Neural progenitor cell (in vitro differentiated cells): Measurements from ENCODE around the gene VSTM4. TPM values are rescaled to one million over a fixed set of nuclear protein-coding genes. Genes with fewer than 3 reads are reported as not detected.

Experiments used
- DNase-seq: peaks from one replicate; pipeline ENCODE4 v3.0.0-alpha.2; 2016; ENCODE audit warnings: low spot score
- H2AFZ ChIP-seq: fragments of 200-600 bp; sonication (generic); replicated peaks from 2 replicates; pipeline ENCODE4 v1.6.1; 2016; ENCODE audit warnings: antibody characterized with exemption
- H3F3A ChIP-seq: fragments of 200-600 bp; sonication (generic); 2 replicates; pipeline ENCODE4 v1.6.1; 2016; ENCODE audit warnings: antibody characterized with exemption, low read depth
- H3K27ac ChIP-seq: fragments of 200-600 bp; sonication (generic); 2 replicates; pipeline ENCODE4 v1.5.1; 2016; ENCODE audit warnings: mild to moderate bottlenecking
- H3K27me3 ChIP-seq: fragments of 200-600 bp; sonication (generic); 2 replicates; pipeline ENCODE4 v1.6.1; 2016; ENCODE audit warnings: mild to moderate bottlenecking, moderate library complexity
- H3K36me3 ChIP-seq: fragments of 200-600 bp; sonication (generic); 2 replicates; pipeline ENCODE4 v1.5.1; 2016
- H3K4me1 ChIP-seq: fragments of 200-600 bp; sonication (generic); 2 replicates; pipeline ENCODE4 v1.6.1; 2016; ENCODE audit warnings: mixed run types
- H3K4me2 ChIP-seq: fragments of 200-600 bp; sonication (generic); 2 replicates; pipeline ENCODE4 v1.6.1; 2016
- H3K4me3 ChIP-seq: fragments of 200-600 bp; sonication (generic); 2 replicates; pipeline ENCODE4 v1.5.1; 2016
- H3K79me2 ChIP-seq: fragments of 200-600 bp; sonication (generic); 2 replicates; pipeline ENCODE4 v1.6.1; 2016; ENCODE audit warnings: low read depth
- H3K9ac ChIP-seq: fragments of 200-600 bp; sonication (generic); 2 replicates; pipeline ENCODE4 v1.6.1; 2016
- H3K9me3 ChIP-seq: fragments of 200-600 bp; sonication (generic); 2 replicates; pipeline ENCODE4 v1.5.1; 2016; ENCODE audit warnings: low read depth
- H4K20me1 ChIP-seq: fragments of 200-600 bp; sonication (generic); 2 replicates; pipeline ENCODE4 v1.6.1; 2016; ENCODE audit warnings: low read depth
- H3K27ac Mint-ChIP-seq: 3 replicates; pipeline ENCODE4 v1.8.0; 2021; ENCODE audit warnings: mixed read lengths
- H3K27me3 Mint-ChIP-seq: 2 replicates; pipeline ENCODE4 v1.8.0; 2022; ENCODE audit warnings: low read depth, mild to moderate bottlenecking, inconsistent platforms, moderate library complexity, mixed read lengths; ENCODE audit not compliant: insufficient read depth
- H3K36me3 Mint-ChIP-seq: 3 replicates; pipeline ENCODE4 v1.8.0; 2021; ENCODE audit warnings: mixed read lengths
- H3K4me1 Mint-ChIP-seq: 3 replicates; pipeline ENCODE4 v1.8.0; 2021; ENCODE audit warnings: mixed read lengths
- H3K4me3 Mint-ChIP-seq: 3 replicates; pipeline ENCODE4 v1.8.0; 2021; ENCODE audit warnings: mild to moderate bottlenecking, moderate library complexity, mixed read lengths
- H3K9me3 Mint-ChIP-seq: 3 replicates; pipeline ENCODE4 v1.8.0; 2020; ENCODE audit warnings: mixed read lengths
- EZH2 ChIP-seq: fragments of 200-600 bp; sonication (generic); IDR thresholded peaks from 2 replicates; pipeline ENCODE4 v1.6.1; 2017; ENCODE audit warnings: antibody characterized with exemption, mild to moderate bottlenecking, moderate library complexity
- EZH2phosphoT487 ChIP-seq: fragments of 200-600 bp; sonication (generic); IDR thresholded peaks from 2 replicates; pipeline ENCODE4 v1.6.1; 2017; ENCODE audit warnings: antibody characterized with exemption
- total RNA-seq: library from RNA; depleted of rRNA; stranded (reverse); fragments of >200 nt; gene quantifications from 2 replicates; pipeline ENCODE4 v1.2.3, GENCODE V29; 2015; ENCODE audit warnings: low replicate concordance
- TF ChIP-seq, protein P1 (sequence below): fragments of 200-600 bp; sonication (generic); IDR thresholded peaks from 2 replicates; pipeline ENCODE4 v1.5.1; 2017; ENCODE audit warnings: antibody characterized with exemption, mild to moderate bottlenecking

The VSTM4 gene
- total RNA-seq, 1 donor from 2014 or later, result 0.92 TPM

DNA sequence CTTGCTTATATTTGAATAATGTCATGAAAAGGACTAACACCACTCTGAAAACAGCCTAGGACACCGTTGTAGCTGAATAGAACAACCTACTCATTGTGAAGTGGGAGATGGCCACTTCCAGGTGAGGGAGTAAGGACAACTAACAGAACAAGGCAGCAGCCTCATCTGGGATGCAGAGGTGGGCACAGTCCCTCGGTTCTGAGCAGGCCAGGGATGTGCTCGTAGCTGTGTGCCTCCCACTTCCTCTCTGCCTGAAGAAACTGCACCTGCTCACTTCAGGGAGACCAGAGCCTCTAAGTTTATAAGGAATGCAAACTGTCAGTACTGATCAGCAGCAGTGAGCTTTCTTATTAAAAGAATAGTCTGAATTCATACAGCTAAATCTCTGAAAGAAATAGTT, 2.5 kb downstream of the VSTM4 start:
- Histone ChIP-seq H3K4me2 (no peak overlapping the region), H3K4me1 (peaks cover 11% of the 10 kb centered on the region), H3K4me3 (no peak overlapping the region), H3F3A (peaks cover 19% of the 10 kb centered on the region), H3K9ac (no peak overlapping the region), H2AFZ (no peak overlapping the region), H4K20me1 (no peaks in the 10 kb centered on the region), H3K36me3 (no peaks in the 10 kb centered on the region), H3K79me2 (no peaks in the 10 kb centered on the region), H3K27me3 (peaks cover 25% of the 10 kb centered on the region), H3K9me3 (no peaks in the 10 kb centered on the region), H3K27ac (no peak overlapping the region)
- no peak for TF ChIP-seq EZH2phosphoT487
- TF ChIP-seq, protein P1, sequence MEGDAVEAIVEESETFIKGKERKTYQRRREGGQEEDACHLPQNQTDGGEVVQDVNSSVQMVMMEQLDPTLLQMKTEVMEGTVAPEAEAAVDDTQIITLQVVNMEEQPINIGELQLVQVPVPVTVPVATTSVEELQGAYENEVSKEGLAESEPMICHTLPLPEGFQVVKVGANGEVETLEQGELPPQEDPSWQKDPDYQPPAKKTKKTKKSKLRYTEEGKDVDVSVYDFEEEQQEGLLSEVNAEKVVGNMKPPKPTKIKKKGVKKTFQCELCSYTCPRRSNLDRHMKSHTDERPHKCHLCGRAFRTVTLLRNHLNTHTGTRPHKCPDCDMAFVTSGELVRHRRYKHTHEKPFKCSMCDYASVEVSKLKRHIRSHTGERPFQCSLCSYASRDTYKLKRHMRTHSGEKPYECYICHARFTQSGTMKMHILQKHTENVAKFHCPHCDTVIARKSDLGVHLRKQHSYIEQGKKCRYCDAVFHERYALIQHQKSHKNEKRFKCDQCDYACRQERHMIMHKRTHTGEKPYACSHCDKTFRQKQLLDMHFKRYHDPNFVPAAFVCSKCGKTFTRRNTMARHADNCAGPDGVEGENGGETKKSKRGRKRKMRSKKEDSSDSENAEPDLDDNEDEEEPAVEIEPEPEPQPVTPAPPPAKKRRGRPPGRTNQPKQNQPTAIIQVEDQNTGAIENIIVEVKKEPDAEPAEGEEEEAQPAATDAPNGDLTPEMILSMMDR, result no peak
- no peak for TF ChIP-seq EZH2
- H3K36me3 Mint-ChIP-seq, result peaks cover 3% of the 10 kb centered on the region
- H3K4me1 Mint-ChIP-seq, result peaks cover 12% of the 10 kb centered on the region
- H3K27me3 Mint-ChIP-seq, result peaks cover 11% of the 10 kb centered on the region
- no peak overlapping the region for H3K4me3 Mint-ChIP-seq
- no peak overlapping the region for H3K27ac Mint-ChIP-seq
- H3K9me3 Mint-ChIP-seq, result no peaks in the 10 kb centered on the region
- DNase-seq, result no peak

DNA sequence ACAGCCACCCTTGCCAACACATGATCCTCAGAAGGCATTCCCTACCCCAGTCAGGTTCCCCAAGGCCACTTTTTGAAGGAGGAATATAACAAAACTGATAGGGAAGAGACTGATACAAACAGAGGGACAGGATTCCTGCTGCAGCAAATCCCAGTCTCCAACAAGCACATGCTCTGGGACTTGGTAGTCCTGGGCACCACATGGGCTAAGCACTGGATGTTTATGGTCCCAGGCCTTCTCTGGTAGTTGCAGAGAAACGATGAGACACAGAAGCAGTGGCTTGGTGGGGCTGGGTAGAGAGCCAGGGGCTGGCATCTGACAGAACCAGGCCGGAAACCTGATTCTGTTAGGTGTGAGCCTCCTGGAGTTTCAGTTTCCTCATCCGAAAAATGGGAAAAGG, 3.2 kb downstream of the VSTM4 start:
- DNase-seq, result no peak
- H4K20me1 ChIP-seq, result no peaks in the 10 kb centered on the region
- H3F3A ChIP-seq, result peaks cover 16% of the 10 kb centered on the region
- TF ChIP-seq EZH2phosphoT487, result no peak
- TF ChIP-seq, protein P1, result no peak
- TF ChIP-seq EZH2, result no peak
- no peak overlapping the region for H3K27ac ChIP-seq
- H3K27me3 Mint-ChIP-seq, result peaks cover 11% of the 10 kb centered on the region
- no peak overlapping the region for H3K4me3 ChIP-seq
- no peak overlapping the region for H3K27ac Mint-ChIP-seq
- H3K4me2 ChIP-seq, result no peak overlapping the region
- H3K4me3 Mint-ChIP-seq, result no peak overlapping the region
- peaks cover 6% of the 10 kb centered on the region for H3K4me1 ChIP-seq
- H3K9me3 Mint-ChIP-seq, result no peaks in the 10 kb centered on the region
- H3K36me3 ChIP-seq, result no peaks in the 10 kb centered on the region
- peaks cover 25% of the 10 kb centered on the region for H3K27me3 ChIP-seq
- H2AFZ ChIP-seq, result no peak overlapping the region
- peaks cover 6% of the 10 kb centered on the region for H3K4me1 Mint-ChIP-seq
- H3K9me3 ChIP-seq, result no peaks in the 10 kb centered on the region
- H3K9ac ChIP-seq, result no peak overlapping the region
- H3K36me3 Mint-ChIP-seq, result peaks cover 3% of the 10 kb centered on the region
- no peaks in the 10 kb centered on the region for H3K79me2 ChIP-seq

DNA sequence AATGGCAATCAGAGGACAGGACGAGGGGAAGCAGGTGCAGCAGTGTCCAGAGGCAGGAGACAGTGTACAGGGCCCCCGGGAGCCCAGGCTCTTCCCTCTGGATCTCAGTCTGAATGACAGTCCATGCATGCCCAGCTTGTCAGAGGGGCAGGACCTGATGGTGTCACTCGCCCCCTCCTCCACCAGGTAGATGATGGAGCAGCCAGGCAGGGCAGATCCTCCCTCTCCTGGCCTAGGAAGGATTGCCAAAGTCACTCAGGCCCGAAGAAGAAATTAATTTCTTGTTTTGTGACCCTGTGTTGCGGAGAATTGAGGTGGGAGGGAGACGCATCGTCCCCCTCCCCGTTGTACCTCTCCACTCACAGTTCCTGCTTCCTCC, 4.0 kb downstream of the VSTM4 start:
- Histone ChIP-seq H3K4me1 (peaks cover 6% of the 10 kb centered on the region), H4K20me1 (no peaks in the 10 kb centered on the region), H3K27ac (no peak overlapping the region), H3K9me3 (no peaks in the 10 kb centered on the region), H3K27me3 (peaks cover 24% of the 10 kb centered on the region), H3K9ac (no peak overlapping the region), H3K79me2 (no peaks in the 10 kb centered on the region), H3K4me2 (no peak overlapping the region), H2AFZ (no peak overlapping the region), H3K36me3 (no peaks in the 10 kb centered on the region), H3K4me3 (no peak overlapping the region), H3F3A (peaks cover 16% of the 10 kb centered on the region)
- TF ChIP-seq EZH2 (no peak), EZH2phosphoT487 (no peak)
- H3K27me3 Mint-ChIP-seq, result peaks cover 10% of the 10 kb centered on the region
- peaks cover 3% of the 10 kb centered on the region for H3K36me3 Mint-ChIP-seq
- no peak overlapping the region for H3K4me3 Mint-ChIP-seq
- H3K27ac Mint-ChIP-seq, result no peak overlapping the region
- no peak for DNase-seq
- H3K9me3 Mint-ChIP-seq, result no peaks in the 10 kb centered on the region
- peaks cover 6% of the 10 kb centered on the region for H3K4me1 Mint-ChIP-seq

DNA sequence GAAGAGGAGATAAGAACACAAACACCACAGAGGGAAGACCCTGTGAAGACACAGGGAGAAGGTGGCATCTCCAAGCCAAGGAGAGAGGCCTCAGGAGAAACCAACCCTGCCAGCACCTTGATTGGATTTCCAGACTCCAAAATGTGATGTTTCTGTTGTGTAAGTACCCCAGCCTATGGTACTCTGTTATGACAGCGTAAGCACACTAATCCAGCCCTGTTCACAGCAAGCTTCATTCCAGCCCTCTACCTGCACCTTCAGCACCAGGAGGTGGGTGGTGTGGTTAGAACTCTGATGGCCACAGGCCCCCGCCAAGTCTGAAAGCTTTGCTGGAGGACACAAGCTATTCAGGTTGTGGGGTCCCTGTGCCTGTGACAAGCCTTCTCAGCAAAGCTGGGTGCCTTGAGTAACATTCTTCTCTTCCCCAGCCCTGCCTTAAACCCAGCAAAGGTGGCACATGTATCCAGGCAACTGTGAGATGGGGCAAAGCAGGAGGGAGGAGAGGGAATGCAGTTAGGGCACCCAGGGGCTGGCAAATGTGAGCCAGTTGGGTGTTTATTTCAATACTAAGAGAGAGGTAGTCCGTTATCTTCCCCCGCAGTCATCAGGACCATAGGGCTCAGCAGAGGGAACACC, 4.5 kb downstream of the VSTM4 start:
- peaks cover 6% of the 10 kb centered on the region for H3K4me1 ChIP-seq
- H3K27me3 Mint-ChIP-seq, result peaks cover 6% of the 10 kb centered on the region

More for the DNA sequence above, 4.5 kb downstream of the VSTM4 start:
- Histone ChIP-seq H3F3A (peaks cover 14% of the 10 kb centered on the region), H3K36me3 (no peaks in the 10 kb centered on the region), H3K4me3 (no peak overlapping the region), H3K4me2 (no peak overlapping the region), H3K79me2 (no peaks in the 10 kb centered on the region), H2AFZ (no peak overlapping the region), H3K27me3 (peaks cover 19% of the 10 kb centered on the region), H4K20me1 (no peaks in the 10 kb centered on the region), H3K27ac (no peak overlapping the region), H3K9ac (no peak overlapping the region), H3K9me3 (no peaks in the 10 kb centered on the region)
- no peak overlapping the region for H3K27ac Mint-ChIP-seq
- H3K36me3 Mint-ChIP-seq, result peaks cover 3% of the 10 kb centered on the region
- peaks cover 6% of the 10 kb centered on the region for H3K4me1 Mint-ChIP-seq
- no peaks in the 10 kb centered on the region for H3K9me3 Mint-ChIP-seq
- no peak overlapping the region for H3K4me3 Mint-ChIP-seq
- TF ChIP-seq EZH2, result no peak
- no peak for TF ChIP-seq EZH2phosphoT487
- TF ChIP-seq, protein P1, result no peak
- no peak for DNase-seq
